Tibial nerve (tissue), 4 donors: Measurements from ENCODE around the gene TMIGD3. TPM values are rescaled to one million over a fixed set of nuclear protein-coding genes. Genes with fewer than 3 reads are reported as not detected.

Experiments
- DNase-seq, 2 donors: peaks; one replicate each; pipeline ENCODE4 v3.0.0-alpha.2; 2019; ENCODE audit warnings: low spot score in 2 of 2
- H3K27ac ChIP-seq, 4 donors: fragments of 200-600 bp; sonication (generic) in 3 of 4; one replicate each; pipeline ENCODE4 v1.5.1; 2017 to 2019; ENCODE audit warnings: mild to moderate bottlenecking in 1 of 4
- H3K27me3 ChIP-seq, 2 donors: fragments of 200-600 bp; sonication (generic) in 1 of 2; one replicate each; pipeline versions ENCODE4 v1.5.1 to v1.6.0; 2017 to 2019
- H3K36me3 ChIP-seq, 3 donors: fragments of 200-600 bp; sonication (generic); one replicate each; pipeline ENCODE4 v1.5.1; 2018 to 2019
- H3K4me1 ChIP-seq, 4 donors: fragments of 200-600 bp; sonication (generic) in 3 of 4; one replicate each; pipeline ENCODE4 v1.5.1; 2017 to 2019
- H3K4me3 ChIP-seq, 4 donors: fragments of 200-600 bp; sonication (generic) in 3 of 4; one replicate each; pipeline ENCODE4 v1.5.1; 2017 to 2019; ENCODE audit warnings: mild to moderate bottlenecking in 1 of 4, moderate library complexity in 1 of 4
- H3K9me3 ChIP-seq, 4 donors: fragments of 200-600 bp; sonication (generic) in 3 of 4; one replicate each; pipeline ENCODE4 v1.5.1; 2017 to 2019
- EP300 ChIP-seq, 2 donors: sonication (generic); formaldehyde crosslinking; IDR thresholded peaks; one replicate each; pipeline ENCODE4 v1.6.1; 2017; ENCODE audit warnings: antibody characterized with exemption in 2 of 2, mild to moderate bottlenecking in 1 of 2
- POLR2A ChIP-seq, 2 donors: fragments of 450-650 bp; IDR thresholded peaks; one replicate each; pipeline ENCODE4 v1.6.1; 2017; ENCODE audit warnings: antibody characterized with exemption in 2 of 2, mild to moderate bottlenecking in 2 of 2, moderate library complexity in 2 of 2
- WGBS, 2 donors: methylation state at CpG; one replicate each; pipeline ENCODE4 v1.1.5; 2018; 5-methylcytosine and 5-hydroxymethylcytosine counted together
- total RNA-seq, 4 donors: library from RNA; depleted of rRNA; stranded (reverse); fragments of >200 nt; gene quantifications; one replicate each; pipeline ENCODE4 v1.1.0, GENCODE V29; 2016
- TF ChIP-seq, protein P1 (sequence below), 5 experiments: fragments of 200-600 bp in 3 of 5; fragments of 450-650 bp in 2 of 5; sonication (generic) in 3 of 5; IDR thresholded peaks; one replicate each; pipeline ENCODE4 v1.5.1; 2016 to 2019; ENCODE audit warnings: antibody characterized with exemption in 5 of 5, mild to moderate bottlenecking in 3 of 5, moderate library complexity in 2 of 5

The TMIGD3 gene
- total RNA-seq, 4 donors from 2014 or later: 0.59 to 9.6 (median 2.3) TPM

DNA sequence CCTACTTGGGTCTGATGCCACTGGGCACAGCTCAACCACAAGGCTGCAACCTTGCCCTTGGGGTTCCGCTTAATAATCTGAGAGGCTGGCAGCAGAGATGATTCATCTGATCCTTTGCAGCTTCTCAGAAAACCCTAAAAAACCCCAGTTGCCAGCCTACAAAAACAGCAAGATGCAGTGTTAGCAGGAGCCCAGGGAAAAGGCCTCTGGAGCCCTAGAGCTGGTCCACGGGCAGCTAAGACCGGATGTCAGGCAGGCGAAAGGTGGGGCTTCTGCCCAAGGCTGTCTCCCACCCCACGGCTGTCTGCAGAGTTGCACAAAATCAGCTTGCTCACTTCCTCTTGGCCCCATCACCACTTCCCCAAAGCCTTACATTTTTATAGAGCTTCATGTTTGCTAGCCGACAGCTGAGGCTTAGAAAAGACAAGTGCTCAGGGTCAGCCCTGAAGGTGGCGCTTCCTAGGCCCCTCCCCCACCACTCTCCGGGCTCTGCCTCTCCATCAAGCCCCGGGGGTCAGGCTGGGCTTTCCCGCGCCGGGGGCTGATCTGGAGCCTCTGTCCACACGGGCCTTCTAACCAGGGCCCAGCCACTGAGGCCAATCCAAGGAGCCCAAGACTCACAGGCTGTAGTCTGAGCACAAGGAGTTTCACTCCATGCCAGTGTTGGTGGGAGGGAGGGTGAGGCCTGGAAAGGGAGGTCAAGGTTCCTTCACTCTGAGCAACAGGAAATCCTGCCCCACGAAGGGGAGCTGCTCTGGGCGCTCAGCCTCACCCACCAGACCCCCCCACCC, 4.2 kb upstream of the TMIGD3 start:
- Histone ChIP-seq H3K27me3 (no peaks in the 10 kb centered on the region), H3K9me3 (no peaks in the 10 kb centered on the region), H3K4me3 (peak overlapping the region; percentile 23 to 41 (median 34)), H3K36me3 (no peaks in the 10 kb centered on the region), H3K4me1 (peaks cover 0 to 68% (median 49%) of the 10 kb centered on the region in 4 donors), H3K27ac (peak overlapping the region; percentile 86 to 97 (median 91))
- 2 to 4% methylated on average over 15 of the region's 15 CpGs for WGBS, 2 donors
- peak in 1 of 2 donors; percentile 63 for DNase-seq
- TF ChIP-seq EP300 (IDR thresholded peaks at IDR 0.05) (peak in 1 of 2 donors; percentile 30), POLR2A (IDR thresholded peaks at IDR 0.05) (peak; percentile 6 to 29)
- TF ChIP-seq, protein P1, sequence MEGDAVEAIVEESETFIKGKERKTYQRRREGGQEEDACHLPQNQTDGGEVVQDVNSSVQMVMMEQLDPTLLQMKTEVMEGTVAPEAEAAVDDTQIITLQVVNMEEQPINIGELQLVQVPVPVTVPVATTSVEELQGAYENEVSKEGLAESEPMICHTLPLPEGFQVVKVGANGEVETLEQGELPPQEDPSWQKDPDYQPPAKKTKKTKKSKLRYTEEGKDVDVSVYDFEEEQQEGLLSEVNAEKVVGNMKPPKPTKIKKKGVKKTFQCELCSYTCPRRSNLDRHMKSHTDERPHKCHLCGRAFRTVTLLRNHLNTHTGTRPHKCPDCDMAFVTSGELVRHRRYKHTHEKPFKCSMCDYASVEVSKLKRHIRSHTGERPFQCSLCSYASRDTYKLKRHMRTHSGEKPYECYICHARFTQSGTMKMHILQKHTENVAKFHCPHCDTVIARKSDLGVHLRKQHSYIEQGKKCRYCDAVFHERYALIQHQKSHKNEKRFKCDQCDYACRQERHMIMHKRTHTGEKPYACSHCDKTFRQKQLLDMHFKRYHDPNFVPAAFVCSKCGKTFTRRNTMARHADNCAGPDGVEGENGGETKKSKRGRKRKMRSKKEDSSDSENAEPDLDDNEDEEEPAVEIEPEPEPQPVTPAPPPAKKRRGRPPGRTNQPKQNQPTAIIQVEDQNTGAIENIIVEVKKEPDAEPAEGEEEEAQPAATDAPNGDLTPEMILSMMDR (IDR thresholded peaks at IDR 0.05): no peak

- H3K9me3 ChIP-seq: no peaks in the 10 kb centered on the region
- no peak for DNase-seq
- H3K4me1 ChIP-seq: peaks cover 0 to 59% (median 44%) of the 10 kb centered on the region in 4 donors
- peak overlapping the region; percentile 13 to 97 (median 81) for H3K27ac ChIP-seq
- no peaks in the 10 kb centered on the region for H3K27me3 ChIP-seq
- no peak overlapping the region for H3K4me3 ChIP-seq
- WGBS, 2 donors: 41 to 43% methylated on average over 2 of the region's 2 CpGs
- TF ChIP-seq POLR2A (IDR thresholded peaks at IDR 0.05) (no peak), EP300 (IDR thresholded peaks at IDR 0.05) (no peak)
- TF ChIP-seq, protein P1 (IDR thresholded peaks at IDR 0.05): no peak
- no peaks in the 10 kb centered on the region for H3K36me3 ChIP-seq
Observed at GRCh38 chr1:111506561-111506960, 3.1 kb upstream of the TMIGD3 start.

- H3K27ac ChIP-seq: peak overlapping the region in 3 of 4 donors; percentile 70 to 97 (median 92)
- TF ChIP-seq EP300 (IDR thresholded peaks at IDR 0.05) (peak in 1 of 2 donors; percentile 53), POLR2A (IDR thresholded peaks at IDR 0.05) (no peak)
- TF ChIP-seq, protein P1 (IDR thresholded peaks at IDR 0.05): no peak
- no peaks in the 10 kb centered on the region for H3K27me3 ChIP-seq
- peaks cover 0 to 50% (median 40%) of the 10 kb centered on the region in 4 donors for H3K4me1 ChIP-seq
- no peaks in the 10 kb centered on the region for H3K9me3 ChIP-seq
- DNase-seq: no peak
- H3K36me3 ChIP-seq: no peaks in the 10 kb centered on the region
- WGBS, 2 donors: 66 to 78% methylated on average over 6 of the region's 6 CpGs
- no peak overlapping the region for H3K4me3 ChIP-seq
Observed at GRCh38 chr1:111505641-111506119, 2.2 kb upstream of the TMIGD3 start.

DNA sequence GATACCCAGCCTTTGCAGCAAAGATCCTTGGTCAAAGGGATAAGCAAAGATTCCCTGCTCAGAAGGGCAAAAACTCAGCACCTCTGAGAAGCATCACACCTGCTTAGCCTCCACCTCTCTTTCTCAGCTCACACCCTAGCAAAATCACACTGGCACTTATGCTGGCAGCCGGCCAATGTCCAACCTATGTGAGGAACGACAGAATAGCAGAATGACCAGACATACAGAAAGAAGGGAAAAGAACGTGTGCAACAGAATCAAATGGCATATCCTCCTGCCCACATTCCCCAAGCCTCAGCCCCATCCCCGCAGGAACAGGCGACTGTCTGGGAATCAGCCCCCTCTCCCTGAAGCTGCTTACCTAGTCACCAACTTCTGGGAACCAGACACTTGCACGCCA, 664 bp upstream of the TMIGD3 start:
- Histone ChIP-seq H3K4me1 (peaks cover 0 to 34% (median 27%) of the 10 kb centered on the region in 4 donors), H3K9me3 (no peaks in the 10 kb centered on the region), H3K27ac (peak overlapping the region in 1 of 4 donors; percentile 97), H3K27me3 (no peaks in the 10 kb centered on the region), H3K36me3 (no peaks in the 10 kb centered on the region), H3K4me3 (no peak overlapping the region)
- TF ChIP-seq POLR2A (IDR thresholded peaks at IDR 0.05): no peak
- TF ChIP-seq, protein P1 (IDR thresholded peaks at IDR 0.05): no peak
- 78 to 81% methylated on average over 6 of the region's 6 CpGs for WGBS, 2 donors
- DNase-seq: no peak

GRCh38 chr1:111501645-111502044, 1.8 kb downstream of the TMIGD3 start:
- WGBS, 2 donors: 69 to 71% methylated on average over 7 of the region's 7 CpGs
- no peaks in the 10 kb centered on the region for H3K27me3 ChIP-seq
- H3K9me3 ChIP-seq: no peaks in the 10 kb centered on the region
- H3K27ac ChIP-seq: peak overlapping the region in 3 of 4 donors; percentile 19 to 42 (median 42)
- no peaks in the 10 kb centered on the region for H3K36me3 ChIP-seq
- H3K4me1 ChIP-seq: peaks cover 0 to 15% (median 9%) of the 10 kb centered on the region in 4 donors
- TF ChIP-seq EP300 (IDR thresholded peaks at IDR 0.05) (peak in 1 of 2 donors; percentile 37), POLR2A (IDR thresholded peaks at IDR 0.05) (no peak)
- peak overlapping the region in 2 of 4 donors; percentile 21 for H3K4me3 ChIP-seq
- DNase-seq: no peak
